ENCODE results near the gene CNTN2. TPM values are rescaled to one million over a fixed set of nuclear protein-coding genes. Genes with fewer than 3 reads are reported as not detected.

CNTN2 gene
- total RNA-seq, 1 experiment from 2014 or later: not detected

DNA sequence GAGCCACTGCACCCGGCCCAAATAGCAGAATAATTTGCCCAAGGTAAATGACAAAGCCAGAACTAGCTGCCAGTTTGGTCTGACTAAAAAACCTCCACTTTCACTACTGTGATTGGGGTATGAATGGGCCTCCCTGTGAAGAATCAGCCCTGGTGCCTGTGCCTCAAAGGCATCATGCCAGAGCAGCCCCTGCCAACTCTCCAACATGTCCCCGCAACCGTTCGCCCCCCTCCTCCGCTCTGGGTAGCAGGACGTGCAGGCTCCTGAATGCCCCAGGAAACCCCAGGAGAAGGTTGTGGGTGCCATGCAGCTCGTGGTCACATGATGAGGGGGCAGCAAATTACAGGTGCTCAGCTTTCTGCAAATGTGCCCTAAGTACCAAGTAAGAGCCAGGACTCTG is 14.6 kb upstream of the CNTN2 start:
- no TSS peak for BruUV-seq (replicated peaks)
- POLR2A ChIA-PET: interaction anchor here (0.7 kb wide), 1 partner anchor 24 kb away, joined by 3 read pairs; no protein-coding TSS in a partner anchor

DNA sequence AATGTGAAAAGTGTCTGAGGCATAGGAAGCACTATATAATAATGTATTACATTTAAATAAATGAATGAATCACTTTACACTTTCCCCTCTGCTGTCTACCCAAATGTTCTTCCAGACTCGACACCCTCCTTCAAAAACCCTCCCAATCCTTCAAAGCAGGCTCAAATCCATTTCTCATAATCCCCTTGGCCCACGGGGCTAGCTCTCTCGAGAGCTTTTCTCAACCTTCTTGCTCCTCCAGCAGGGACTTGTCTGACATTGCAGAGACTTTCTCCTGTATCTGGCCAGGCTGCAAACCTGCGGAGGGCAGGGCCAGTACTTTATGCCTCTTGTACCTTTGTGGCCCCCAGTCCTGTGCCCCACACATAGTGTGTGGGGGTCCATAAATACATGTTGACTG is 14.1 kb upstream of the CNTN2 start:
- no TSS peak for BruUV-seq (replicated peaks)
- Histone ChIP-seq H3K4me3 (ENCODE audit: low read depth in 2 of 2, low read length in 2 of 2) (no peak overlapping the region), H3K27me3 (ENCODE audit: control insufficient read depth, insufficient read depth, low read length) (peaks cover 3% of the 10 kb centered on the region; the same call in 1 of the 2 replicates), H3K36me3 (ENCODE audit: control insufficient read depth, insufficient read depth, low read length) (no peaks in the 10 kb centered on the region), H3K9me3 (ENCODE audit: control insufficient read depth, insufficient read depth, low read depth, low read length) (no peaks in the 10 kb centered on the region), H3K4me1 (ENCODE audit: control insufficient read depth, insufficient read depth, low read length) (no peaks in the 10 kb centered on the region), H3K27ac (ENCODE audit: low read length) (no peak overlapping the region)
- intact Hi-C loops (cut with micrococcal nuclease; ENCODE audit: unreplicated experiment): no loop called here
- ATAC-seq (no peak), DNase-seq (ENCODE audit: low read depth, low spot score) (no peak)
- TF ChIP-seq POLR2AphosphoS5 (IDR thresholded peaks at IDR 0.05; ENCODE audit: low read depth, low read length): no peak
- TF ChIP-seq, protein P1, sequence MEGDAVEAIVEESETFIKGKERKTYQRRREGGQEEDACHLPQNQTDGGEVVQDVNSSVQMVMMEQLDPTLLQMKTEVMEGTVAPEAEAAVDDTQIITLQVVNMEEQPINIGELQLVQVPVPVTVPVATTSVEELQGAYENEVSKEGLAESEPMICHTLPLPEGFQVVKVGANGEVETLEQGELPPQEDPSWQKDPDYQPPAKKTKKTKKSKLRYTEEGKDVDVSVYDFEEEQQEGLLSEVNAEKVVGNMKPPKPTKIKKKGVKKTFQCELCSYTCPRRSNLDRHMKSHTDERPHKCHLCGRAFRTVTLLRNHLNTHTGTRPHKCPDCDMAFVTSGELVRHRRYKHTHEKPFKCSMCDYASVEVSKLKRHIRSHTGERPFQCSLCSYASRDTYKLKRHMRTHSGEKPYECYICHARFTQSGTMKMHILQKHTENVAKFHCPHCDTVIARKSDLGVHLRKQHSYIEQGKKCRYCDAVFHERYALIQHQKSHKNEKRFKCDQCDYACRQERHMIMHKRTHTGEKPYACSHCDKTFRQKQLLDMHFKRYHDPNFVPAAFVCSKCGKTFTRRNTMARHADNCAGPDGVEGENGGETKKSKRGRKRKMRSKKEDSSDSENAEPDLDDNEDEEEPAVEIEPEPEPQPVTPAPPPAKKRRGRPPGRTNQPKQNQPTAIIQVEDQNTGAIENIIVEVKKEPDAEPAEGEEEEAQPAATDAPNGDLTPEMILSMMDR (IDR thresholded peaks at IDR 0.05): no peak
- POLR2A ChIA-PET: no interaction called here
- CTCF ChIA-PET: no interaction called here
- in situ Hi-C loops (cut with HindIII; ENCODE audit: low pct_unique_long_range_greater_than_20kb, low sequenced_read_pairs): no loop called here

More for the DNA sequence above, 14.6 kb upstream of the CNTN2 start:
- in situ Hi-C loops (cut with HindIII; ENCODE audit: low pct_unique_long_range_greater_than_20kb, low sequenced_read_pairs) (no loop called here), intact Hi-C loops (cut with micrococcal nuclease; ENCODE audit: unreplicated experiment) (no loop called here)
- H3K36me3 ChIP-seq (ENCODE audit: control insufficient read depth, insufficient read depth, low read length): no peaks in the 10 kb centered on the region
- ATAC-seq (no peak), DNase-seq (ENCODE audit: low read depth, low spot score) (no peak)
- TF ChIP-seq, protein P1 (IDR thresholded peaks at IDR 0.05): no peak
- no peak for TF ChIP-seq TCF7L2 (IDR thresholded peaks at IDR 0.05; ENCODE audit: low read depth, low read length)
- TF ChIP-seq POLR2AphosphoS5 (IDR thresholded peaks at IDR 0.05; ENCODE audit: low read depth, low read length): no peak
- TF ChIP-seq, protein P2, sequence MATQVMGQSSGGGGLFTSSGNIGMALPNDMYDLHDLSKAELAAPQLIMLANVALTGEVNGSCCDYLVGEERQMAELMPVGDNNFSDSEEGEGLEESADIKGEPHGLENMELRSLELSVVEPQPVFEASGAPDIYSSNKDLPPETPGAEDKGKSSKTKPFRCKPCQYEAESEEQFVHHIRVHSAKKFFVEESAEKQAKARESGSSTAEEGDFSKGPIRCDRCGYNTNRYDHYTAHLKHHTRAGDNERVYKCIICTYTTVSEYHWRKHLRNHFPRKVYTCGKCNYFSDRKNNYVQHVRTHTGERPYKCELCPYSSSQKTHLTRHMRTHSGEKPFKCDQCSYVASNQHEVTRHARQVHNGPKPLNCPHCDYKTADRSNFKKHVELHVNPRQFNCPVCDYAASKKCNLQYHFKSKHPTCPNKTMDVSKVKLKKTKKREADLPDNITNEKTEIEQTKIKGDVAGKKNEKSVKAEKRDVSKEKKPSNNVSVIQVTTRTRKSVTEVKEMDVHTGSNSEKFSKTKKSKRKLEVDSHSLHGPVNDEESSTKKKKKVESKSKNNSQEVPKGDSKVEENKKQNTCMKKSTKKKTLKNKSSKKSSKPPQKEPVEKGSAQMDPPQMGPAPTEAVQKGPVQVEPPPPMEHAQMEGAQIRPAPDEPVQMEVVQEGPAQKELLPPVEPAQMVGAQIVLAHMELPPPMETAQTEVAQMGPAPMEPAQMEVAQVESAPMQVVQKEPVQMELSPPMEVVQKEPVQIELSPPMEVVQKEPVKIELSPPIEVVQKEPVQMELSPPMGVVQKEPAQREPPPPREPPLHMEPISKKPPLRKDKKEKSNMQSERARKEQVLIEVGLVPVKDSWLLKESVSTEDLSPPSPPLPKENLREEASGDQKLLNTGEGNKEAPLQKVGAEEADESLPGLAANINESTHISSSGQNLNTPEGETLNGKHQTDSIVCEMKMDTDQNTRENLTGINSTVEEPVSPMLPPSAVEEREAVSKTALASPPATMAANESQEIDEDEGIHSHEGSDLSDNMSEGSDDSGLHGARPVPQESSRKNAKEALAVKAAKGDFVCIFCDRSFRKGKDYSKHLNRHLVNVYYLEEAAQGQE (IDR thresholded peaks at IDR 0.05; ENCODE audit: insufficient read depth in 1 of 2, low read depth in 2 of 2, low read length in 1 of 2): no peak
- no peak for TF ChIP-seq SIN3A (IDR thresholded peaks at IDR 0.05; ENCODE audit: borderline replicate concordance, insufficient read depth, low read depth, low read length)
- H3K27me3 ChIP-seq (ENCODE audit: control insufficient read depth, insufficient read depth, low read length): peaks cover 3% of the 10 kb centered on the region; the same call in 1 of the 2 replicates
- H3K9me3 ChIP-seq (ENCODE audit: control insufficient read depth, insufficient read depth, low read depth, low read length): no peaks in the 10 kb centered on the region
- CTCF ChIA-PET: interaction anchor here (1.0 kb wide), 1 partner anchor 33 kb away, joined by 3 read pairs; no protein-coding TSS in a partner anchor
- H3K4me1 ChIP-seq (ENCODE audit: control insufficient read depth, insufficient read depth, low read length): no peaks in the 10 kb centered on the region
- no peak overlapping the region for H3K27ac ChIP-seq (ENCODE audit: low read length)
- no peak overlapping the region for H3K4me3 ChIP-seq (ENCODE audit: low read depth in 2 of 2, low read length in 2 of 2)

All from Panc1 (cell line).